Neutrophil (primary cell): ENCODE data around the gene OSMR.

Experiments
- H3K27ac ChIP-seq: fragments of 200-600 bp; sonication (generic); 2 replicates; pipeline ENCODE4 v1.5.1; 2016; ENCODE audit warnings: mild to moderate bottlenecking, moderate library complexity
- H3K27me3 ChIP-seq: fragments of 200-600 bp; sonication (generic); 2 replicates; pipeline ENCODE4 v1.6.0; 2016; ENCODE audit warnings: mild to moderate bottlenecking
- H3K36me3 ChIP-seq: fragments of 200-600 bp; sonication (generic); 2 replicates; pipeline ENCODE4 v1.5.1; 2017
- H3K4me1 ChIP-seq, 2 experiments: fragments of 200-600 bp in 1 of 2; sonication (generic) in 1 of 2; 1 replicate in 1 of 2; 2 replicates in 1 of 2; pipeline versions ENCODE4 v1.5.1 to v1.6.1; 2013 to 2016; ENCODE audit warnings: low read depth in 1 of 2, low read length in 1 of 2, mild to moderate bottlenecking in 1 of 2, moderate library complexity in 1 of 2; ENCODE audit not compliant: control insufficient read depth in 1 of 2, insufficient read depth in 1 of 2
- H3K4me3 ChIP-seq, 2 experiments: fragments of 200-600 bp in 1 of 2; sonication (generic) in 1 of 2; 1 replicate in 1 of 2; 2 replicates in 1 of 2; pipeline ENCODE4 v1.5.1; 2013 to 2016; ENCODE audit warnings: low read depth in 1 of 2, low read length in 1 of 2, mild to moderate bottlenecking in 1 of 2, moderate library complexity in 1 of 2
- H3K9me3 ChIP-seq: fragments of 200-600 bp; sonication (generic); 2 replicates; pipeline ENCODE4 v1.5.1; 2016
- CTCF ChIP-seq: fragments of 200-600 bp; sonication (generic); IDR thresholded peaks from 2 replicates; pipeline ENCODE4 v1.5.1; 2016; ENCODE audit warnings: antibody characterized with exemption

Gene OSMR

GRCh38 chr5:38892363-38892762 lies 46.6 kb downstream of the OSMR start:
- Histone ChIP-seq H3K9me3 (no peaks in the 10 kb centered on the region), H3K4me3 (no peak overlapping the region), H3K4me1 (no peaks in the 10 kb centered on the region), H3K36me3 (no peaks in the 10 kb centered on the region), H3K27me3 (peaks cover 13% of the 10 kb centered on the region), H3K27ac (no peak overlapping the region)
- no peak for TF ChIP-seq CTCF

- Histone ChIP-seq H3K36me3 (no peaks in the 10 kb centered on the region), H3K4me1 (no peaks in the 10 kb centered on the region), H3K27ac (no peak overlapping the region), H3K27me3 (no peaks in the 10 kb centered on the region), H3K4me3 (no peak overlapping the region), H3K9me3 (no peaks in the 10 kb centered on the region)
- TF ChIP-seq CTCF = no peak
These were observed 50.9 kb downstream of the OSMR start for GRCh38 chr5:38896760-38897159.

DNA sequence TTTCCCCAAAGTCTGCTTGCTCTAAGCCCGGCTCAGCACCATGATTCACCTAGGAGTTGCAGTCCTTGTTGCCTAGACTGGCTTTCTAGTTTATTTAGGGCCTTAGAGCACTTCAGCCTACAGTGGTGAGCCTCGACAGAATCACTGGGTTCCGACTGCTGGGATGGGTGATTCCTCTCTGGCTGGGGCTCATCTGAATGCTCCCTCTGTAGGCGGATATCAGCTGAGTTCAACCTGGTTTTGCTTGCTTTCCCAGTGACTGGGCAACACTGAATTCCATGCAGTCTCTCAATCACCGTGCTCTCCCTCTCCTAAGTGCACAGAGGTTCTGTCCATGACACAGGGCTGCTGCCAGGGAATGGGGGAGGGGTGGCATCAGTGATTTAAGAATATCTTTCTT lies 54.1 kb downstream of the OSMR start:
- H3K36me3 ChIP-seq = no peaks in the 10 kb centered on the region
- no peaks in the 10 kb centered on the region for H3K27me3 ChIP-seq
- no peaks in the 10 kb centered on the region for H3K4me1 ChIP-seq
- no peak overlapping the region for H3K4me3 ChIP-seq
- no peak for TF ChIP-seq CTCF
- H3K27ac ChIP-seq = no peak overlapping the region
- no peaks in the 10 kb centered on the region for H3K9me3 ChIP-seq

DNA sequence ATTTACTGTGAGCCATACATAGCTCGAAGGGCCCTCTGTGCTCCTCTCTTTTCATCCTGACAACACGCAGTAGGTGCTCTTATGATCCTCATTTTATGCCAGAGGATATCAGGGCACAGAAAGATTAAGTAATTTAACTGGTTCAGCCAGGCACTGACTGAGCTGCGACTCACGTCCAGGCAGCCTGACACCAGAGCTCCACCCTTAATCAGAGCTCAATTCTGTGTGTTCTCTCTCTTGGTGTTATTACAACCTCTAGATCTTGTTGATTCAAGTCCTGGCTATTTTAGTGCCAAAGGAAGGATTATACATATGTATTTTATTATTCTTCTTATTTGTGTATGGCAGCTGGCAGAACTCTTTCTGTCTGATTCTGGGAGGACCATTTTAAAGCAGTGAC lies 59.7 kb downstream of the OSMR start:
- H3K4me1 ChIP-seq = no peaks in the 10 kb centered on the region
- no peaks in the 10 kb centered on the region for H3K36me3 ChIP-seq
- no peak for TF ChIP-seq CTCF
- H3K27ac ChIP-seq = no peak overlapping the region
- H3K4me3 ChIP-seq = no peak overlapping the region
- H3K27me3 ChIP-seq = no peaks in the 10 kb centered on the region
- H3K9me3 ChIP-seq = no peaks in the 10 kb centered on the region

- H3K36me3 ChIP-seq = no peaks in the 10 kb centered on the region
These were observed 60.7 kb downstream of the OSMR start for GRCh38 chr5:38906503-38906902.

More at GRCh38 chr5:38906503-38906902, 60.7 kb downstream of the OSMR start:
- Histone ChIP-seq H3K4me3 (no peak overlapping the region), H3K27me3 (no peaks in the 10 kb centered on the region), H3K9me3 (no peaks in the 10 kb centered on the region), H3K27ac (no peak overlapping the region), H3K4me1 (no peaks in the 10 kb centered on the region)
- TF ChIP-seq CTCF = no peak
